Activated CD4-positive, alpha-beta T cell treated with anti-CD3 and anti-CD28 coated beads, Interleukin-10, Interleukin-2, amounts not matched to agents 100 ng/mL and 50 ng/mL, durations not matched to agents 16 hours and 8 hours (primary cell): ENCODE measurements around the gene SCGB1D2.

ENCODE experiments used
- DNase-seq: peaks from one replicate; pipeline ENCODE4 v3.0.0-alpha.2; 2020

SCGB1D2 gene

DNA sequence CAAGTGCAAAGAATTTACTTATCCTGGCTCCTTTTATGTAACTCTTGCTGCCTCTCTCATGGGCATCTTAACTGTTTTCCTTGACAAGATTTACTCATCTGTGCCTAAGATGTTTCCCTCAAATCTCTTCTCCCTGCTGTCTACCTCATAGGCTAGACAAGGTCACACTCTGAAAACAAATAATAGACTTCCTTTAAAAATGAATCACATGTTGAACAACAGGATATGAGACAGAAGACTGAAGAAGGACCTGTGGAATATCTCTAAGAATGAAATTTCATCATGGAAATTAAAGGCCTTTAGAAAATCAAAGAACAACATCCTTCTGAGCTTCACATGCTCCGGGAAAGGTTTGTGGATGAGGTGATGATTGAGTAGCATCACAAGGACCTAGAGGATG is 22.0 kb downstream of the SCGB1D2 start:
- DNase-seq: no peak

DNA sequence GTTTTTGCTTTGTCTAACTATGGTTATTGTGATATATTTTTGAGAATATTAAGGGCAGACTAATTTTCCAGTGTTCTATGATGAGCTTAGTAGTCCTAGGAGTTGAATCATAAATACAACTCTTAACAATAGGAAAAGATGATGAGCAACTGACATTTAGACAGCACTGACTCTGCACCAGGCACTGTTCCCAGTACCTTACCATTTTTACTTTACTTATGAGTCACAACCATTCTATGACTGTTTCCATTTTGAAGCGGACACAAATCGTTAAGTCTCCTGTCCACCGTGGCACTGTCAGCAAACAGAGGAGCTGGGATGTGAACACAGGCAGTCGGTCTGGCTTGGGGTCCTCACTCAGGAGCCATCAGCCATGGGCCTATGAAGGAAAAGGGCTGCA is 24.5 kb downstream of the SCGB1D2 start:
- peak; percentile 49 for DNase-seq

DNA sequence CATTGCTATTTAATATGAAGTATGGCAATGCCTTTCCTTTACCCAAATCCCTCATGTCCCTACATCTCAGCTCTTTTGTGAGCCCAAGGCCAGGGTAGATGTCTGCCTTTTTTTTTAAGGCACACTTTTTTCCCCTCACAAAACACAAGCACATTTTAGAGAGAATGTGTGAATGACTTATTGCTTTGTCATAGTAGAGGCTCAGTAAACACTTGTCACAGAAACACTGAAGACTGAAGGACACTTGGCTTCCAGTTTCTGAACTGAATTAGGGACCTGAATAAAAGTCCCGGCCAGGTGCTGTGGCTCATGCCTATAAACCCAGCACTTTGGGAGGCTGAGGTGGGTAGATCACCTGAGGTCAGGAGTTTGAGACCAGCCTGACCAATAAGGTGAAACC is 25.0 kb downstream of the SCGB1D2 start:
- DNase-seq: no peak

DNA sequence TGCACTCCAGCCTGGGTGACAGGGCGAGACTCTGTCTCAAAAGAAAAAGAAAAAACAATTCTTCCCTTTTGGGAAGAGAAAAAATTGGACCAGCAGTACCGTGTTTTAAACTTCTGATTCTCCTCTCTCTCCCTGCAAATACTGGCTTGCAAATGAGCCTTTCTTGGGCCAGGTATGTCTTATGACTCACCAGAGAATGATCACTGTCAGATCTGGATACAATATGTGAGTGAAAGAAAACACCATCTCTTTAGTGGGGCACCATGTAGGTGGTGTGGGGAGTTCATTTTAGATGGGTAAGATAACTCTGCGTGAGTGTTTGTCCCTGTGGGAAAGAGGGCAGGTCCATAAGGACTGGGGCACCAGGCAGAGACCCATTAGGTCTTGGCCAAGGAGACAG is 25.5 kb downstream of the SCGB1D2 start:
- peak; percentile 19 for DNase-seq

DNA sequence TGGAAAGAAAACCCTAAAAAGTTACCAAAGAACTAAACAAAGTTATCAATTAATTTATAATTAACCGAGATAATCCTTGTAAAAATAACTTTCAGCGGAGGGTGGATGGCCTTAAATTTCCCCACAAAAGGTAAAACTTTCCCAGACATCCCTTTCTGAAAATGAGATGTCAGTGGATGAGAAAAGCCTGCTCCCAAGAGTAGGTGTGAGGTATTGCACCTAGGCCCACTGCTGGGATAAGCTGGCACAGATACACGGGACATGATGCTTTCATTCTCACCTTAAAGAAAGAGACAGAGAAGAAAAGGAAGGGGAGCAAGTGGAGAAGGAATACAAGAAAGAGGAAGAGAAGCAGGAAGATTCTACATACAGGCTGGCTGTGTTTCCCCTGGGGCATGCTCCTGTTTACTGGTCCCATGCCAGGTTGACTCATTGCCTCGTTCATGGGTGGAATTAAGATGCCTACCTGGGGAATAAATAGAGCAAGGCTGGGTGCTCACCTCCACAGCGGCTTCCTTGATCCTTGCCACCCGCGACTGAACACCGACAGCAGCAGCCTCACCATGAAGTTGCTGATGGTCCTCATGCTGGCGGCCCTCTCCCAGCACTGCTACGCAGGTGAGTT is 27.7 kb downstream of the SCGB1D2 start, which contains the start of gene SCGB2A2:
Gene SCGB2A2, plus strand, starts transcription at position 505 of the 625 bp plus-strand sequence. Its CDS starts 59 bp downstream, at position 564.
- no peak for DNase-seq

DNA sequence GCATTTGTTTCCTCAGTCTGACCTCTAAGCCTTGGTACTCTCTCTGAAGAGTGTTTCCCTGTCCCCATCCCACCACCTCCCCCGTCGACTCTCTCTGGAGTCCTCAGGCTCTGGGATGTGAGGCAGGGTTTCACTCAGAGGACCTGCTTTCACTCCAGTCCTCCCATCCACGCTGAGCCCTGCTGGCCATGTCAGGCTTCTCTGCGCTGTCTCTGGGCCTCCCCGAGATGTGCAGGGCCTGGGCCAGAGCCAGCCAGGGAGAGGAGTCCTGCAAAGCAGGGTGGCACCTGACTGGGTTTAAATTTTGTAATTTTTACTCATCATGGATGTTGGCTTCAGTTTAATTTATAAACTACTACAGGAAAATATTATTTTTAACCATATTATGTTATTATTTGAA is 31.2 kb downstream of the SCGB1D2 start:
- no peak for DNase-seq

DNA sequence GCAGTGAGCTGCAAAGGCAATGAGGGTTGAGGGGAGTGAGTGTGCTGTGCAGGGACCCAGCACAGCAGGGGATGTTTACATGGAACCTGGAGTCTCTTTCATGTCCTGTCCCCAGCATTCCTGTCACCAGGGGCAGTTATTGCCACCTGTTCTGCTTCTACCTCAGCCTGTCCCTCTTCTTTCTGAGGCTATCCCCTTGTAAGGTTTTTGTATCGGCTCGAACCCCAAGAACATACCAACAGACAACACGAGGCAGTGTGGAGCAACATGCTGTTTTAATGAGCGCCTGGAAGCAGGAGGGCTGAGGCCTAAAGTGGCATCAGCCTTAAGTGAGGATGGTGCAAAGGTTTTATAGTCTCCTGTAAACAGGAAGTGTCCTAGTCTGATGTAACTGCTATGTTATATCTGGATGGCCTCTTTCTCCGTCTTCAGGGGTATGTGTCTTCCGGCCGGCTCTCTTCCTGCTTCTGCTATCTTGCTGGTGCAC is 31.8 kb downstream of the SCGB1D2 start:
- DNase-seq: no peak

DNA sequence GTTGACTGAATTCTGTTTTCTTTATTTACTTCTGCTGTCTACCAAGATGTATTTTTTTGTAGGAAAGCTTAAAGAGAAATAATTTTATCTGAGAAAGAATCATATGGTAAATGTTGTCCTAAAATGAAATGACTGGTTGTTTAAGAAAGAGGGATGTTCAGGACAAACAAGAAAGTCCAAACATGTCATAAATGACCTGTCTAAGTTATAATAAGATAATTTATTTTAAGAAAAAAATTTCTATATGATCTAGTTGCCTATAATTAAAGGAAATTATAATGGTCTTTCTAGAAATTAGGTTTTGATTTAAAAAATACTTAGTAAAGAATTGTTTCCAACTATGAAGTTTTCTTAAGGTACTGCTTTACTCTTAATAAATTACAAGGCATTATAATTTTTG is 38.4 kb downstream of the SCGB1D2 start:
- no peak for DNase-seq
